ENCODE measurements around the gene TUBA1B.

The TUBA1B gene

DNA sequence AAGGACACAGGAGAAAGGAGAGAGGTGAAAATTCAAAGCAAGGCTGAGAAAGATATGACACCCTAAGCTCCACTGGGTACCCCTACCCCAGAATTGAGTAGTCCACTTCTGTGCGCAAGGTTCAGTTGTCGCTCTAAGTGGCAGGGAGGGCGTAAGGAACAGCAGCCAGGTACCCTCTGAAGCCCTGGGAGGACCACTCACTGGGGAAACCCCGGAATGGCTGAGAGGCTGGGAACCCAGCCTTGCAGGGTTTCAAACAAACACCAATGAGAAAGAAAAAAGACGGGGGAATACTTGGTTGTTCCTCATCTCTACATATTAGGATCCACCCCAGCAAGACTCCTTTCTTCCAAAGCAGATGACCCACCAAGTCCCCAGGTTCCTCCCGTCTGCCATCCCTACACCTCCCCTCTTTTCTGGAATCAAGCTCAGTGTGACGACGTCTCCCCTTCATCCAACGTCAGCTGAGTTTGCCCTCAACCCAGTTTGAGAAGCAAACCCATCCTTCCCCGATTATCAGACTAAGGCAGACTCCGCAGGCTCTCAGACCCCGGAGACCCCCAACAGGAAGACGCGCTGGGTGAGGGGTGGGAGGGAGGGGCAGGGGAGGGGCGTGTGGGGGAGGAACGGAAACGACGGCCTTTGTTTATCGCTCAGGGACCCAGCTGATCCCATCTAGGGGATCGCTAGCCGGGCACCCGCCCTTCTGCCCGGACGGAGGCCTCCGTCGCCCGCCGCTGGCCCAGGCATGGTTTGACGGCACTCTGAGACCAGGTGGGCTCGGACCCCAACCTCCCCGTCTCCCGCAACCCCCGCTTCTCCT lies 21.3 kb downstream of the TUBA1B start:
- no peak for DNase-seq (ENCODE audit: insufficient read length, low spot score)
- FAIRE-seq = no peak

DNA sequence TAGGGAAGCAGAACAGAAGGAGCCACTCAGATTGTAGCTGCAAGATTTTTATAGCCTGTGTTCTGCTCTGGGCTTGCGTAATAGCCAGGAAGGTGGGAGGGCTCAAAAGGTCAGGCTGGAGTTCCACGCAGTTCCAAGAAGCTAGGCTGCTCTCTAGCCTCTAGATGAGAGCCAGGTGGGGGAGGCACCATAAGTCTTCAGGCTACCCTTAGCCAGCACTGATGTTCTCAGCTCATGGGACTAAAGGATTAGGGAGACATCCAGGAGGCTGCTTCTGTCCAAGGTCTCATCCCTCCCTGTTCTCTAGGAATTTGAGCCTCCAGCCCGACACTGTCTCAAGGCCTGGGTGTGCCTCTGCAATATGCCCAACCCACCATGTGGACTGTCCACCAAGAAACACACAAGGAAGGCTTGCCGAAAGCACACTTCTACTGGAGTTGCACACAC lies 22.2 kb downstream of the TUBA1B start:
- no peak for DNase-seq (ENCODE audit: insufficient read length, low spot score)
- TF ChIP-seq SPI1 (IDR thresholded peaks at IDR 0.05; ENCODE audit: low read depth, low read length) (no peak), TAF1 (IDR thresholded peaks at IDR 0.05; ENCODE audit: low read depth, low read length) (no peak), POLR2AphosphoS5 (IDR thresholded peaks at IDR 0.05; ENCODE audit: low read depth, low read length) (no peak), POU2F2 (IDR thresholded peaks at IDR 0.05; ENCODE audit: low read depth, low read length) (no peak), PAX5 (IDR thresholded peaks at IDR 0.05; ENCODE audit: insufficient read depth, low read length, severe bottlenecking) (no peak), POLR2A (IDR thresholded peaks at IDR 0.05; ENCODE audit: low read depth, low read length) (no peak)
- no peak for FAIRE-seq

More for the DNA sequence above, 21.3 kb downstream of the TUBA1B start:
- no peak for TF ChIP-seq POLR2A (IDR thresholded peaks at IDR 0.05; ENCODE audit: low read depth, low read length)
- no peak for TF ChIP-seq POLR2AphosphoS5 (IDR thresholded peaks at IDR 0.05; ENCODE audit: low read depth, low read length)
- no peak for TF ChIP-seq PAX5 (IDR thresholded peaks at IDR 0.05; ENCODE audit: insufficient read depth, low read length, severe bottlenecking)
- TF ChIP-seq TAF1 (IDR thresholded peaks at IDR 0.05; ENCODE audit: low read depth, low read length) = no peak
- TF ChIP-seq SPI1 (IDR thresholded peaks at IDR 0.05; ENCODE audit: low read depth, low read length) = no peak
- TF ChIP-seq POU2F2 (IDR thresholded peaks at IDR 0.05; ENCODE audit: low read depth, low read length) = no peak

DNA sequence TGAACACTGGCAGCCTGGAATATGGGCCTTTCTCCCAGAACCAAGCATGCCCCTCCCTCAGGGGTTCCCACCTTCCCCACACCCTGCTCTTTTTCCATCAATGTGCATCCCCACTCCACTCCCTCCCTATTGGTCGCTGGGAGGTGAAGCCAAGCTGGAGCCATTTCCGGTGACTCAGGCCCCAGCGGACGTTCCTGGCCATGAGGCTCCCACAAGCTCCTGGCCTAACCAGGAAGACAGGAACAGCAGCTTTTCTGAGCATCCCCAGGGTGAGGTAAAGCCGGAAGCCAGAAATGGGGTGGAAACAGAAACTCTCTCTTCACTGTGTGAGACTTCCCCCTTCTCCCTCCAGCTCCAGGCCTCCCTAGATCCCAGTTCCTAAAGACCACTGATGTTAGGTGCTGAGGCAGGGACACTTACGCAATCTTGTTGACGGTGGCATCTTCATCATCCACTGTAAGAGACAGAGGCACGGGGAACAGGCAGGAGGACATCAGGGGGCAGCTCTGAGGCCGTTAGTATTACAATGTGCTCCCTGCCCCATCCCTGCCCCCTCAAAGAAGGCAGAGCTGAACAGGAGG lies 25.6 kb downstream of the TUBA1B start:
- FAIRE-seq = no peak
- TF ChIP-seq SPI1 (IDR thresholded peaks at IDR 0.05; ENCODE audit: low read depth, low read length) (no peak), TAF1 (IDR thresholded peaks at IDR 0.05; ENCODE audit: low read depth, low read length) (no peak), POU2F2 (IDR thresholded peaks at IDR 0.05; ENCODE audit: low read depth, low read length) (no peak), POLR2A (IDR thresholded peaks at IDR 0.05; ENCODE audit: low read depth, low read length) (no peak), POLR2AphosphoS5 (IDR thresholded peaks at IDR 0.05; ENCODE audit: low read depth, low read length) (no peak), PAX5 (IDR thresholded peaks at IDR 0.05; ENCODE audit: insufficient read depth, low read length, severe bottlenecking) (no peak)
- DNase-seq (ENCODE audit: insufficient read length, low spot score) = no peak

DNA sequence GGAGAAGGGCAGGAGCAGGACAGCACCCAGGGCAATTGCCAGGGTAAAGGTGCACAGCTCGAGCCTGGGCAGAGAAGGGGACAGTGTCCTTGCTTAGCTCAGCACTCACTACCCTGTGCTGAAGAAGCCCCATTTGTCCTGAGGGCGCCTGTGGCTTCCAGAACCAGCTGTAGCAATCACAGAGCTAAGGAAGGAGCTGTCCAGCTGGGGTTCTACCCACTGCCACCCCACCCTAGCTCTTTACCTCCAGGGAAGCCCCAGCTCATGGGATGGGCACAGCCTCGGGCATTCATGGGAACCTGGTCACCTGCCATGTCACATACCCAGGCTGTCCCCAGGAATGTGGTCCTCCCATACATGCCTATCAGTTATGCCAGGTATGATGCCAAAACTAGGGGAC lies 26.4 kb downstream of the TUBA1B start:
- no peak for TF ChIP-seq TAF1 (IDR thresholded peaks at IDR 0.05; ENCODE audit: low read depth, low read length)
- no peak for TF ChIP-seq PAX5 (IDR thresholded peaks at IDR 0.05; ENCODE audit: insufficient read depth, low read length, severe bottlenecking)
- TF ChIP-seq SPI1 (IDR thresholded peaks at IDR 0.05; ENCODE audit: low read depth, low read length) = no peak
- TF ChIP-seq POU2F2 (IDR thresholded peaks at IDR 0.05; ENCODE audit: low read depth, low read length) = no peak
- no peak for TF ChIP-seq POLR2AphosphoS5 (IDR thresholded peaks at IDR 0.05; ENCODE audit: low read depth, low read length)
- TF ChIP-seq POLR2A (IDR thresholded peaks at IDR 0.05; ENCODE audit: low read depth, low read length) = no peak
- FAIRE-seq (no peak), DNase-seq (ENCODE audit: insufficient read length, low spot score) (no peak)

DNA sequence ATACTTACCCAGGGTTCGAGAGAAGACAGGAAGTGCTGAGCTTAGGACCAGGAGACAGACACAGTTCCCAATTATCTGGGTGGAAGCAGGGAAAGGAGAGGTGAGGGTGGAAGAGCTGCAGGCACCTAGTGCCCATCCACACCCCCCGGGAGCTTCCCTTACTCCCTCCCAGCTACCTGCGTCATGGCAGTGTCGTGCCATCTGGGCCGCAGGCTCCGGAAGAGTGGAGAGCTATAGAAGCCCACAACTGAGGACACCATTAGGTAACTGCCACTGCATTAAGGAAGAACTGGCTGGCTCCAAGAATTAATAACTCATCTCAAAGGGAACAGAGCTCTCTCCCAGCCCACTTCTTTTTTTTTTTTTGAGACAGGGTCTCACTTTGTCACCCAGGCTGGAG lies 30.8 kb downstream of the TUBA1B start:
- TF ChIP-seq POU2F2 (IDR thresholded peaks at IDR 0.05; ENCODE audit: low read depth, low read length) (no peak), TAF1 (IDR thresholded peaks at IDR 0.05; ENCODE audit: low read depth, low read length) (no peak), POLR2A (IDR thresholded peaks at IDR 0.05; ENCODE audit: low read depth, low read length) (no peak), SPI1 (IDR thresholded peaks at IDR 0.05; ENCODE audit: low read depth, low read length) (no peak), POLR2AphosphoS5 (IDR thresholded peaks at IDR 0.05; ENCODE audit: low read depth, low read length) (no peak), PAX5 (IDR thresholded peaks at IDR 0.05; ENCODE audit: insufficient read depth, low read length, severe bottlenecking) (no peak)
- DNase-seq (ENCODE audit: insufficient read length, low spot score) = no peak
- FAIRE-seq = no peak

DNA sequence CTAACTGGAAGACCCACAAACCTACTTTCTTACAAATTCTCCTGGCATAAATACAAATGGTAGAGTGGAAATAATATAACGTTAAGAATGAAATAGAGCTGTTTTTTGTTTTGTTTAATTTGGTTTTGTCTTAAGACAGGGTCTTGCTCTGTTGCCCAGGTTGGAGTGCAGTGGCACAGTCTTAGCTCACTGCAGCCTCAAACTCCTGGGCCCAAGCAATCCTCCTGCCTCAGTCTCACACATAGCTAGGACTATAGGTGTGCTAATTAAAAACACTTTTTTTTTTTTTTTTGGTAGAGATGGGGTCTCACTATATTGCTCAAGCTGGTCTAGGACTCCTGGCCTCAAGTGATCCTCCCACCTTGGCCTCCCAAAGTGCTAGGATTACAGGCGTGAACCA lies 32.5 kb downstream of the TUBA1B start:
- FAIRE-seq (no peak), DNase-seq (ENCODE audit: insufficient read length, low spot score) (no peak)
- TF ChIP-seq PAX5 (IDR thresholded peaks at IDR 0.05; ENCODE audit: insufficient read depth, low read length, severe bottlenecking) = no peak
- TF ChIP-seq TAF1 (IDR thresholded peaks at IDR 0.05; ENCODE audit: low read depth, low read length) = no peak
- TF ChIP-seq SPI1 (IDR thresholded peaks at IDR 0.05; ENCODE audit: low read depth, low read length) = no peak
- TF ChIP-seq POLR2A (IDR thresholded peaks at IDR 0.05; ENCODE audit: low read depth, low read length) = no peak
- no peak for TF ChIP-seq POU2F2 (IDR thresholded peaks at IDR 0.05; ENCODE audit: low read depth, low read length)
- TF ChIP-seq POLR2AphosphoS5 (IDR thresholded peaks at IDR 0.05; ENCODE audit: low read depth, low read length) = no peak

DNA sequence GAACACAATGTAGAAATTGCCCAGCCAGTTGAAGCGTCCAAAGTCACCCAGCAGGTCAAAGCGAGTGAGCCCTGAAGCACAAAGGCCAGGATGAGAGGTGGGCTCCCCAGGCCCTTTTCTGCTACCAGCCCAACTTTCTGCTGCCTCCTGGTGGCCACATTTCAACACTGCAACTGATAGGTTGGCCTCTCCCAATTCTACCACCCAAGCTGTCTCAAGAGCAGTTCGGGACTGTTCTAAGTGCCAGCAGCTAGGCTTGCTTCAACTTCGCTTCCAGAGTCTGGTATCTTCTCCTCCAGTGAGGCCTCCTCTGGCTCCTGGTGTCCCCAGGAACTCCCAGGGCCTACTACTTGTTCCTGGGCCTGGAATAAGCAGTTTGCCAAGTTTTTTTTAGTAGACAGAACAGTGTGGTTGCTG lies 33.2 kb downstream of the TUBA1B start:
- peak; percentile 90 for FAIRE-seq

DNA sequence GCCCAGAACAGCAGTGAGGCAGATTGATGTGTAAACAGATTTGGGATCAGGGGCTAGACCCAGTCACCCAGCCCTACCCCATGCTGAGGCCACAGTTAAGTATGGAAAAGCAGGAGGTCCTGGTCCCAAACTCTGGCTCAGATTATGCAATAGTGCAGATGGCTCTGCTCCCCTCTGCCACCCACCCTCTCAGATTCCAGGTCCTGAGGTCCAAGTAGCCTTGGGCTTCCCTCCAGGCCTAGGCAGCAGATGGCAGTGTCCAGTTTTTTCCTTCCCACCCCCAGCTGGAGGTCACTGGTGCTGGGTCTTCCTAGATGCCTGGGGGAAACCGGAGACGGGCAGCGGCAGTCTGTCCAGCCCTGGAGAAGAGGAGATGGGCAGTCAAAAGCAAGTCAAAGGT lies 33.8 kb downstream of the TUBA1B start:
- TF ChIP-seq POU2F2 (IDR thresholded peaks at IDR 0.05; ENCODE audit: low read depth, low read length) (no peak), POLR2AphosphoS5 (IDR thresholded peaks at IDR 0.05; ENCODE audit: low read depth, low read length) (no peak), TAF1 (IDR thresholded peaks at IDR 0.05; ENCODE audit: low read depth, low read length) (no peak), PAX5 (IDR thresholded peaks at IDR 0.05; ENCODE audit: insufficient read depth, low read length, severe bottlenecking) (no peak), SPI1 (IDR thresholded peaks at IDR 0.05; ENCODE audit: low read depth, low read length) (no peak), POLR2A (IDR thresholded peaks at IDR 0.05; ENCODE audit: low read depth, low read length) (no peak)
- no peak for DNase-seq (ENCODE audit: insufficient read length, low spot score)
- FAIRE-seq = no peak

More for the DNA sequence above, 33.2 kb downstream of the TUBA1B start:
- no peak for DNase-seq (ENCODE audit: insufficient read length, low spot score)
- TF ChIP-seq POU2F2 (IDR thresholded peaks at IDR 0.05; ENCODE audit: low read depth, low read length) (no peak), POLR2A (IDR thresholded peaks at IDR 0.05; ENCODE audit: low read depth, low read length) (no peak), SPI1 (IDR thresholded peaks at IDR 0.05; ENCODE audit: low read depth, low read length) (no peak), TAF1 (IDR thresholded peaks at IDR 0.05; ENCODE audit: low read depth, low read length) (no peak), PAX5 (IDR thresholded peaks at IDR 0.05; ENCODE audit: insufficient read depth, low read length, severe bottlenecking) (no peak), POLR2AphosphoS5 (IDR thresholded peaks at IDR 0.05; ENCODE audit: low read depth, low read length) (no peak)

DNA sequence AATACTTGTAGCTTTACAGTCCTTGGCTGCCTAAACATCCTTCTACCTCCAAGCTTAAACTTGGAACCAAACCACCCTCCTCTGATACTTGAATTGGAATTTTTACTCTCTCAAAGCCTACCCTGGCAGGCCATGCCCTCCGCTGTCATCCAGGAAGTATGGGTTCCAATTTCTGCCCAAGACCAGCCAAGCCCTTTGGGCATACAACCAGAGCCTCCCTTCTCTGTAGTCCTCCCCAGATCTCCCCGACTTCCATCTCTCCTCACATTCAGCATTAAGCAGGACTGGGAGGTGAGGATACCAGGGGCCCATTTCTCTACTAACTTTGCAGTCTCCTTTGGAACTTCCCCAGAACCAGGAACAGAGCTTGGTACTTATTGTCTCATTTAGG lies 36.2 kb downstream of the TUBA1B start:
- no peak for TF ChIP-seq TAF1 (IDR thresholded peaks at IDR 0.05; ENCODE audit: low read depth, low read length)
- no peak for TF ChIP-seq POLR2AphosphoS5 (IDR thresholded peaks at IDR 0.05; ENCODE audit: low read depth, low read length)
- no peak for TF ChIP-seq POU2F2 (IDR thresholded peaks at IDR 0.05; ENCODE audit: low read depth, low read length)
- no peak for TF ChIP-seq PAX5 (IDR thresholded peaks at IDR 0.05; ENCODE audit: insufficient read depth, low read length, severe bottlenecking)
- TF ChIP-seq SPI1 (IDR thresholded peaks at IDR 0.05; ENCODE audit: low read depth, low read length) = no peak
- no peak for TF ChIP-seq POLR2A (IDR thresholded peaks at IDR 0.05; ENCODE audit: low read depth, low read length)
- FAIRE-seq = no peak
- DNase-seq (ENCODE audit: insufficient read length, low spot score) = no peak
